PFSK-1 (cell line): ENCODE measurements around the gene ANKRD13B.

Experiments
- FOXP2 ChIP-seq: optimal IDR thresholded peaks from 2 replicates; pipeline ENCODE3; 2011; ENCODE audit warnings: borderline replicate concordance, control low read depth, inconsistent platforms; ENCODE audit not compliant: insufficient read depth; ENCODE audit errors: extremely low read length, extremely low read depth
- POLR2AphosphoS5 ChIP-seq: IDR thresholded peaks from 2 replicates; pipeline ENCODE4 v1.6.1; 2012; ENCODE audit warnings: low read depth, mild to moderate bottlenecking, control low read depth, low read length, moderate library complexity
- SIN3A ChIP-seq: IDR thresholded peaks from 2 replicates; pipeline ENCODE4 v1.6.1; 2012; ENCODE audit warnings: mild to moderate bottlenecking, low read length, moderate library complexity, borderline replicate concordance; ENCODE audit not compliant: insufficient read depth
- TAF1 ChIP-seq: IDR thresholded peaks from 2 replicates; pipeline ENCODE4 v1.6.1; 2012; ENCODE audit warnings: low read length, control low read depth, borderline replicate concordance; ENCODE audit not compliant: insufficient read depth
- TF ChIP-seq, protein P1 (sequence below), 2 experiments: IDR thresholded peaks; 2 replicates each; pipeline versions ENCODE4 v1.6.1 to v1.8.0; 2011 to 2012; ENCODE audit warnings: low read depth in 2 of 2, low read length in 2 of 2, control low read depth in 1 of 2, inconsistent platforms in 1 of 2, mild to moderate bottlenecking in 1 of 2, moderate library complexity in 1 of 2; ENCODE audit not compliant: insufficient read depth in 1 of 2

Gene ANKRD13B

DNA sequence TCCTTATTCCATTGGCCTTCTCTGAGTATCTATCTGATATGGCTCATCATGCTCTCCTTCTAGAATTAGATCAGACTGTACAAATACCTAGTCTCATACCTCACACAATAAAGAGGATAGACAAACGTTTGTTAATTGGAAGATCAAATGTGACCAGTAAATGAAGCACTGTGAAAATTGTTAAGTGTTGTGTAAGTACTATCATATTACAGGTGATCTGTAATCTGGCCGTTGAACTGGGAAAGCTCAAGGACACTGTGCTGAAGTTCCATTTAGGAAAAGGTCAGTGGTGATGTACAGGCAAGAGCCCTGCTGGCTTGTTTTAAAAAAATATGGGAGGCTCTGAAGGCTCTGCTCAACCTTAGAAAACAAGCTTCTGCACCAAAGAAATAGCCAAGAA lies 68.3 kb downstream of the ANKRD13B start:
- TF ChIP-seq, protein P1, sequence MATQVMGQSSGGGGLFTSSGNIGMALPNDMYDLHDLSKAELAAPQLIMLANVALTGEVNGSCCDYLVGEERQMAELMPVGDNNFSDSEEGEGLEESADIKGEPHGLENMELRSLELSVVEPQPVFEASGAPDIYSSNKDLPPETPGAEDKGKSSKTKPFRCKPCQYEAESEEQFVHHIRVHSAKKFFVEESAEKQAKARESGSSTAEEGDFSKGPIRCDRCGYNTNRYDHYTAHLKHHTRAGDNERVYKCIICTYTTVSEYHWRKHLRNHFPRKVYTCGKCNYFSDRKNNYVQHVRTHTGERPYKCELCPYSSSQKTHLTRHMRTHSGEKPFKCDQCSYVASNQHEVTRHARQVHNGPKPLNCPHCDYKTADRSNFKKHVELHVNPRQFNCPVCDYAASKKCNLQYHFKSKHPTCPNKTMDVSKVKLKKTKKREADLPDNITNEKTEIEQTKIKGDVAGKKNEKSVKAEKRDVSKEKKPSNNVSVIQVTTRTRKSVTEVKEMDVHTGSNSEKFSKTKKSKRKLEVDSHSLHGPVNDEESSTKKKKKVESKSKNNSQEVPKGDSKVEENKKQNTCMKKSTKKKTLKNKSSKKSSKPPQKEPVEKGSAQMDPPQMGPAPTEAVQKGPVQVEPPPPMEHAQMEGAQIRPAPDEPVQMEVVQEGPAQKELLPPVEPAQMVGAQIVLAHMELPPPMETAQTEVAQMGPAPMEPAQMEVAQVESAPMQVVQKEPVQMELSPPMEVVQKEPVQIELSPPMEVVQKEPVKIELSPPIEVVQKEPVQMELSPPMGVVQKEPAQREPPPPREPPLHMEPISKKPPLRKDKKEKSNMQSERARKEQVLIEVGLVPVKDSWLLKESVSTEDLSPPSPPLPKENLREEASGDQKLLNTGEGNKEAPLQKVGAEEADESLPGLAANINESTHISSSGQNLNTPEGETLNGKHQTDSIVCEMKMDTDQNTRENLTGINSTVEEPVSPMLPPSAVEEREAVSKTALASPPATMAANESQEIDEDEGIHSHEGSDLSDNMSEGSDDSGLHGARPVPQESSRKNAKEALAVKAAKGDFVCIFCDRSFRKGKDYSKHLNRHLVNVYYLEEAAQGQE (IDR thresholded peaks at IDR 0.05; ENCODE audit: insufficient read depth in 1 of 2, low read depth in 2 of 2, low read length in 2 of 2), result no peak
- TF ChIP-seq TAF1 (no peak), POLR2AphosphoS5 (no peak), SIN3A (no peak), FOXP2 (no peak)

DNA sequence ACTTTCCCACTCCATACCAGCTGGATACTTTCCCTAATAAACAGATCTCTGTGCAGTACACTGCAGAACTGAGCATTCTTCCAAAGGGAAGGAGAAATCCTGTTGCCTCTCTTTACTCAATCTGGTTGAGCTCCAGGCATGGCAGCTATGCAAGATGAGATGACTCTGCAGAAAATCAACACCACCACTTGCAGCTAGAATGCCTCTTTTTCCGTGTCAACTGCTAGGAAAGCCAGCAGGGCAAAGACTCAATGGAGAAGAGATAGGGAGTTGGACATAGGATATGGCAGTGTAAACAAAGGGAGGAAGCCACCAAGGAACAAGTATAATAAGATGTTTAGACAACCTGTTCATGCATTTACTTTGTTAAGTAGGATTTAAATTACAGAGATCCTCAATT lies 70.2 kb downstream of the ANKRD13B start:
- TF ChIP-seq POLR2AphosphoS5 (no peak), TAF1 (no peak)
